SK-N-MC (cell line): ENCODE data around the gene CYS1.

Source experiments
- EZH2 ChIP-seq: fragments of 200-600 bp; sonication (generic); IDR thresholded peaks from one replicate; pipeline ENCODE4 v1.6.1; 2017; ENCODE audit warnings: antibody characterized with exemption
- POLR2AphosphoS5 ChIP-seq: IDR thresholded peaks from 2 replicates; pipeline ENCODE4 v1.6.1; 2012; ENCODE audit warnings: mild to moderate bottlenecking, low read depth, low read length, borderline replicate concordance

DNA sequence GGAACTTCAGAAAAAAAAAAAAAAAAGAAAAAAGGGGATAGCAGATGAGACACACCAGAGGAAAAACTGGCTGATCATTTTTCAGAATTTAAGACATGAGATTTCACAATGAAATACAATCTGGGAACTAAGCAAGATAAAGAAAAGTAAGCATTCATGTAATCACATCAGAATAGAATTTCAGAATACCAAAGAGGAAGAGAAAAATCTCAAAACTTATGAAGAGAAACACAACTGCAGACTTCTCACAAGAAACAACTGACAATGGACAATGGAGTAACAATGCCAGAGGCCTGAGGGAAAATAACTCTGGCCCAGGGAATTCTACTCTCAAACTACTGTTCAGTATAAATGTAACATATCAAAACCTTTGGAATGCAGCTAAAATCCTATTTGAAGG is 29.1 kb upstream of the CYS1 start:
- TF ChIP-seq EZH2 (no peak), POLR2AphosphoS5 (no peak)
